HepG2 (cell line): Measurements from ENCODE around the gene HAT1. TPM values are rescaled to one million over a fixed set of nuclear protein-coding genes. Genes with fewer than 3 reads are reported as not detected.

Experiments
- FOXP4 ChIP-seq: sonication (generic); formaldehyde crosslinking; IDR thresholded peaks from 2 replicates; pipeline ENCODE4 v1.4.0; 2020; ENCODE audit warnings: missing genetic modification reagents
- HMGA1 ChIP-seq: sonication (generic); formaldehyde crosslinking; conservative IDR thresholded peaks from 2 replicates; pipeline ENCODE4 v1.4.0; 2020; ENCODE audit warnings: missing genetic modification reagents
- NAIF1 ChIP-seq: sonication (generic); formaldehyde crosslinking; IDR thresholded peaks from 2 replicates; pipeline ENCODE4 v1.5.0; 2020; ENCODE audit warnings: mild to moderate bottlenecking, missing genetic modification reagents, borderline replicate concordance
- NR2F6 ChIP-seq, 2 experiments: IDR thresholded peaks; 2 replicates each; pipeline ENCODE4 v1.6.1; 2016; ENCODE audit warnings: antibody characterized with exemption in 1 of 2, mild to moderate bottlenecking in 1 of 2
- SSRP1 ChIP-seq: IDR thresholded peaks from 2 replicates; pipeline ENCODE4 v1.6.1; 2016; ENCODE audit warnings: control low read depth
- TMF1 ChIP-seq: sonication (generic); formaldehyde crosslinking; IDR thresholded peaks from 2 replicates; pipeline ENCODE4 v1.8.1; 2022; ENCODE audit warnings: low read depth, missing genetic modification reagents
- TRAFD1 ChIP-seq: sonication (generic); formaldehyde crosslinking; IDR thresholded peaks from 2 replicates; pipeline ENCODE4 v1.5.1; 2020; ENCODE audit warnings: missing genetic modification reagents, mild to moderate bottlenecking, borderline replicate concordance
- ZBTB26 ChIP-seq: IDR thresholded peaks from 2 replicates; pipeline ENCODE4 v1.6.1; 2016; ENCODE audit warnings: missing compliant biosample characterization, missing genetic modification reagents, borderline replicate concordance
- ZBTB8A ChIP-seq: sonication (generic); formaldehyde crosslinking; IDR thresholded peaks from 2 replicates; pipeline ENCODE4 v1.4.0; 2020; ENCODE audit warnings: mild to moderate bottlenecking, low read depth, missing genetic modification reagents, borderline replicate concordance
- ZFP37 ChIP-seq: sonication (generic); formaldehyde crosslinking; IDR thresholded peaks from 2 replicates; pipeline ENCODE4 v1.4.0; 2020; ENCODE audit warnings: missing genetic modification reagents, borderline replicate concordance
- ZFP90 ChIP-seq: sonication (generic); formaldehyde crosslinking; IDR thresholded peaks from 2 replicates; pipeline ENCODE4 v1.8.0; 2022; ENCODE audit warnings: missing genetic modification reagents, mild to moderate bottlenecking, inconsistent platforms, borderline replicate concordance
- ZNF124 ChIP-seq: sonication (generic); formaldehyde crosslinking; IDR thresholded peaks from 2 replicates; pipeline ENCODE4 v1.4.0; 2020; ENCODE audit warnings: missing genetic modification reagents
- ZNF337 ChIP-seq: sonication (generic); formaldehyde crosslinking; IDR thresholded peaks from 2 replicates; pipeline ENCODE4 v1.5.1; 2020; ENCODE audit warnings: missing genetic modification reagents, low read depth, mild to moderate bottlenecking, borderline replicate concordance
- ZNF441 ChIP-seq: sonication (generic); formaldehyde crosslinking; IDR thresholded peaks from 2 replicates; pipeline ENCODE4 v1.7.0; 2021; ENCODE audit warnings: missing genetic modification reagents, borderline replicate concordance
- ZNF512 ChIP-seq: sonication (generic); formaldehyde crosslinking; IDR thresholded peaks from 2 replicates; pipeline ENCODE4 v1.4.0; 2020; ENCODE audit warnings: mild to moderate bottlenecking, missing genetic modification reagents
- ZNF639 ChIP-seq: conservative IDR thresholded peaks from 2 replicates; pipeline ENCODE4 v1.6.1; 2018; ENCODE audit warnings: missing genetic modification reagents
- ZSCAN22 ChIP-seq: sonication (generic); formaldehyde crosslinking; IDR thresholded peaks from 2 replicates; pipeline ENCODE4 v1.4.0; 2020; ENCODE audit warnings: mild to moderate bottlenecking, missing genetic modification reagents
- ZSCAN5A ChIP-seq: sonication (generic); formaldehyde crosslinking; IDR thresholded peaks from 2 replicates; pipeline ENCODE4 v1.8.0; 2022; ENCODE audit warnings: mild to moderate bottlenecking, missing genetic modification reagents, borderline replicate concordance
- polyA plus RNA-seq, 8 experiments: library from polyadenylated mRNA; depleted of rRNA in 3 of 8; stranded (reverse) in 7 of 8; unstranded in 1 of 8; fragments of >200 nt; fragmentation: Illumina TruSeq in 4 of 8; extraction: Trizol in 4 of 8; gene quantifications; 2 replicates each; pipeline versions ENCODE4 v1.2.1 to v1.2.3, GENCODE V29; 2011 to 2016; ENCODE audit warnings: low read depth in 4 of 8, missing spikeins in 1 of 8, mixed read lengths in 1 of 8; ENCODE audit not compliant: insufficient read depth in 1 of 8
- total RNA-seq, 5 experiments: library from RNA; depleted of rRNA; stranded (reverse); fragments of >200 nt; fragmentation: Illumina TruSeq; extraction: Trizol; gene quantifications; 2 replicates each; pipeline ENCODE4 v1.2.3, GENCODE V29; 2016; ENCODE audit warnings: low read depth in 1 of 5

The HAT1 gene
- total and polyA plus RNA-seq, 2 of the 13 experiments (the other 11 are each of a cell fraction or from before 2014, with no cell fraction given): 45.4 to 119 TPM

- TF ChIP-seq ZNF512 (CRISPR knock-in tag) (peak; percentile 43; the same call in 1 of the 2 replicates), ZNF639 (CRISPR knock-in tag) (peak; percentile 87), ZFP90 (CRISPR knock-in tag) (peak; percentile 99), ZSCAN5A (CRISPR knock-in tag) (peak; percentile 42; the same call in 1 of the 2 replicates), SSRP1 (CRISPR knock-in tag) (0 out of 2 replicates have a peak, but pooled peaks have one; percentile 87), ZBTB26 (CRISPR knock-in tag) (peak; percentile 86), ZBTB8A (no peak), TRAFD1 (CRISPR knock-in tag) (no peak), ZNF441 (CRISPR knock-in tag) (peak; percentile 94), ZNF337 (CRISPR knock-in tag) (peak; percentile 82; the same call in 1 of the 2 replicates), NR2F6 (IDR thresholded peaks at IDR 0.05) (no peak), NR2F6 (CRISPR knock-in tag; IDR thresholded peaks at IDR 0.05) (peak; percentile 72), FOXP4 (CRISPR knock-in tag) (peak; percentile 71), TMF1 (CRISPR knock-in tag) (peak; percentile 82), ZSCAN22 (CRISPR knock-in tag) (peak; percentile 50; the same call in 1 of the 2 replicates), HMGA1 (CRISPR knock-in tag) (no peak), NAIF1 (CRISPR knock-in tag) (no peak), ZNF124 (CRISPR knock-in tag) (peak; percentile 88), ZFP37 (CRISPR knock-in tag) (peak; percentile 91)
Measured at GRCh38 chr2:171999604-172000469, 77.6 kb downstream of the HAT1 start, which contains the start of gene METAP1D (continued).
